ENCODE results near the gene EGFL7. TPM values are rescaled to one million over a fixed set of nuclear protein-coding genes. Genes with fewer than 3 reads are reported as not detected.
A peak's percentile ranks its signal among the peaks of the same experiment; 100 is the strongest.

Gene EGFL7
- polyA plus RNA-seq, 1 of the 3 experiments (the other 2 are of a cell fraction): 43.0 TPM

DNA sequence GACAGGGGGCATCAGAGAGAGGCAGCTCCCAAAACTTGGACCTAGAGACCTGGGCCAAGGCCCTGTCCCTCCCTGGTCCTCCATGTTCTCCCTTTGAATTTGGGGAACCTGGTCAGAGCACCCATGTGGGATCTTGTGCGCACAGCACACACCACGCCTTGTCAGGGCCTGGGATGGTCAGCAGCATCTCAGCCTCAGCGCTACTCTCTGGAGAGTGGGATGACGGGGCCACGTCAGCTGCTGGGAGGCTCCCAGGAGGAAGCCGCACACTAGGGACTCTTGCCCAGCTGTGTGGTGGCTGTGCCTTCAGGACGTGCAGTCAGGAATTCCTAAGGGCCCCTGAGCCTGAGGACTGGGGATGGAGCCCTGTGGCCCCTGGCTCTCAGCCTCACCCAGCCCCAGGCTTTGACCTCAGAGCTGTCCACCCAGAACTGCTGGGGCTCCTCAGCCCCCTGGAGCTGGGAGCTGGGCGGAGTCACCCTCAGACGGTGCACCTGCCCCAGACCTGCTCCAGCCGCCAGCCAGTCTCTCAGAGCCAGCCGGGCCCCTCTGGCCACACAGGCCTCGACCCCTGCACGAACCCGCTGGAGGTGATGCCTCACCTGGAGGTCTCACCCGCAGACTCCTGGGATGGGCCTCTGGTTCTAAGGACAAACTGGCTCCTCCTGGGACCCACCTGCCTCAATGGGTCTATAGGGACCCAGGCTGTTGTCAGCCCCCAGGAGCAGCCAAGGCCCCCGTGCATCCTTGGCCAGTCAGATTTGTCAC lies 38.3 kb upstream of the EGFL7 start:
- Histone ChIP-seq H3K9me3 (no peaks in the 10 kb centered on the region), H3K9me2 (no peaks in the 10 kb centered on the region), H4K20me1 (ENCODE audit: insufficient read depth) (no peaks in the 10 kb centered on the region), H3K4me2 (no peak overlapping the region; the same call in 1 of the 2 replicates), H3K27ac (ENCODE audit: low read depth in 2 of 2, low read length in 1 of 2) (no peak overlapping the region), H3K79me2 (ENCODE audit: insufficient read depth) (no peaks in the 10 kb centered on the region), H3K4me1 (ENCODE audit: control insufficient read depth in 1 of 2, insufficient read depth in 2 of 2, low read depth in 1 of 2, low read length in 1 of 2) (peaks cover 8 to 9% of the 10 kb centered on the region in 2 experiments; a peak in 1 of 4 replicates), H3K9ac (no peak overlapping the region), H2AFZ (ENCODE audit: low read depth) (no peak overlapping the region), H3F3A (replicated peaks; ENCODE audit: insufficient read depth) (no peaks in the 10 kb centered on the region), H3K36me3 (replicated peaks in 1 of 2; ENCODE audit: control insufficient read depth in 1 of 2, insufficient read depth in 2 of 2, low read length in 1 of 2) (no peaks in the 10 kb centered on the region), H3K4me3 (ENCODE audit: low read depth in 2 of 2, low read length in 1 of 2) (no peak overlapping the region), H3K27me3 (ENCODE audit: insufficient read depth) (no peaks in the 10 kb centered on the region)
- POLR2A ChIA-PET: interaction anchor here (0.7 to 1.6 kb wide), 3 partner anchors 20 to 141 kb away, joined by 3 to 8 read pairs (median 3); no protein-coding TSS in a partner anchor
- CTCF ChIA-PET: interaction anchor here (0.8 to 9.0 kb wide), 11 partner anchors 9 to 251 kb away, joined by 3 to 320 read pairs (median 3); partner anchors contain the start of gene CARD9
- DNase-seq: no peak
- TF ChIP-seq YY1 (IDR thresholded peaks at IDR 0.05; ENCODE audit: low read depth): no peak
- no peak for TF ChIP-seq RAD21 (IDR thresholded peaks at IDR 0.05; ENCODE audit: low read length)
- TF ChIP-seq, protein P1, sequence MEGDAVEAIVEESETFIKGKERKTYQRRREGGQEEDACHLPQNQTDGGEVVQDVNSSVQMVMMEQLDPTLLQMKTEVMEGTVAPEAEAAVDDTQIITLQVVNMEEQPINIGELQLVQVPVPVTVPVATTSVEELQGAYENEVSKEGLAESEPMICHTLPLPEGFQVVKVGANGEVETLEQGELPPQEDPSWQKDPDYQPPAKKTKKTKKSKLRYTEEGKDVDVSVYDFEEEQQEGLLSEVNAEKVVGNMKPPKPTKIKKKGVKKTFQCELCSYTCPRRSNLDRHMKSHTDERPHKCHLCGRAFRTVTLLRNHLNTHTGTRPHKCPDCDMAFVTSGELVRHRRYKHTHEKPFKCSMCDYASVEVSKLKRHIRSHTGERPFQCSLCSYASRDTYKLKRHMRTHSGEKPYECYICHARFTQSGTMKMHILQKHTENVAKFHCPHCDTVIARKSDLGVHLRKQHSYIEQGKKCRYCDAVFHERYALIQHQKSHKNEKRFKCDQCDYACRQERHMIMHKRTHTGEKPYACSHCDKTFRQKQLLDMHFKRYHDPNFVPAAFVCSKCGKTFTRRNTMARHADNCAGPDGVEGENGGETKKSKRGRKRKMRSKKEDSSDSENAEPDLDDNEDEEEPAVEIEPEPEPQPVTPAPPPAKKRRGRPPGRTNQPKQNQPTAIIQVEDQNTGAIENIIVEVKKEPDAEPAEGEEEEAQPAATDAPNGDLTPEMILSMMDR (IDR thresholded peaks at IDR 0.05): no peak
- WGBS (ENCODE audit: low lambda C conversion rate): 97% methylated on average over 5 of the region's 16 CpGs

DNA sequence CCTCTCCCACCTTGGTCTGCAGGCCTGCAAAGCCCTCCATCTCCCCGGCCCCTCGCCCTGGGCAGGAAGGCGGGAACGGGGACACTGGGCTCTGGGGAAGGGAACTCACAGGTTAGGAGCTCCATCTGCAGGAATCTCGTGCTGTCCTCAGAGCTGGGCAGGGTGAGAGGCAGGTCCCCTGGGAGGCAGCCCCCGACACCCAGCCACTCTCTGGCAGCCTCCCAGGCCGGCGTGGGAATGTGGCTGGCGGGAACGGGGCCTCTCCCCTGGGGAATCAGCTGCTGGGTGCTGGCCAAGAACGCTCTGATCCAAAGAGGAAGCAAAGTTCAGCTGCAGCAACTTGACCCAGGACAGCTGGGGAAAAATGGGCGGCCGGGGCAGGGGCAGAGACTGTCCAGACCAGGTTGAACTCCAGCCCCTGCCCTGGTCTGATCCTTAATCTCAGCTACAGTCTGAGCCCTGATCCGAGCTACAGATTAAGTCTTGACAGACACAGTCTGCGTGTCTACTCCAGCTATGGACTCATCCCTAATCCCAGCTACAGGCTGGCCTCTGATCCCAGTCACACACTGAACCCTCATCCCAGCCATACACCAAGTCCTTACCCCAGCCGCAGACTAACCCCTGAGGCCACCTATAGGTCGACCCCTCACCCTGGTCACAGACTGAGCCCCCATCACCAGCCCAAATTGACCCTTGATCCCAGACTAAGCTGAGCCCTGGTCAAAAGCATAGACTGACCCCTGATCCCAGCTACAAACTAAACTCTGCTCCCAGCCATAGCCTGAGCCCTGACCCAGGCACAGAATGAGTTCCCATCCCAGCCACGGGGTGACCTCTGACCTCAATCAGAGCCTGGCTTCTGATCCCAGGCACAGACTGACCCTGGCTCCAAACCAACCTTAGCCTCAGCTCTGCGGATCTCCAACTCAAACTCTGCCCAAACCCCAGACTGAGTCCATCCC lies 37.3 kb upstream of the EGFL7 start:
- Histone ChIP-seq H3K4me1 (ENCODE audit: control insufficient read depth in 1 of 2, insufficient read depth in 2 of 2, low read depth in 1 of 2, low read length in 1 of 2) (peaks cover 8 to 9% of the 10 kb centered on the region in 2 experiments; a peak in 1 of 4 replicates), H2AFZ (ENCODE audit: low read depth) (no peak overlapping the region), H3K79me2 (ENCODE audit: insufficient read depth) (no peaks in the 10 kb centered on the region), H3K9me2 (no peaks in the 10 kb centered on the region), H3F3A (replicated peaks; ENCODE audit: insufficient read depth) (no peaks in the 10 kb centered on the region), H3K36me3 (replicated peaks in 1 of 2; ENCODE audit: control insufficient read depth in 1 of 2, insufficient read depth in 2 of 2, low read length in 1 of 2) (no peaks in the 10 kb centered on the region), H3K27ac (ENCODE audit: low read depth in 2 of 2, low read length in 1 of 2) (no peak overlapping the region), H3K4me3 (ENCODE audit: low read depth in 2 of 2, low read length in 1 of 2) (no peak overlapping the region), H3K4me2 (no peak overlapping the region; the same call in 1 of the 2 replicates), H4K20me1 (ENCODE audit: insufficient read depth) (no peaks in the 10 kb centered on the region), H3K9me3 (no peaks in the 10 kb centered on the region), H3K9ac (no peak overlapping the region), H3K27me3 (ENCODE audit: insufficient read depth) (no peaks in the 10 kb centered on the region)
- ChIA-PET CTCF (interaction anchor here (0.7 to 9.0 kb wide), 15 partner anchors 10 to 252 kb away, joined by 3 to 320 read pairs (median 3); partner anchors contain the start of gene CARD9), POLR2A (interaction anchor here (0.9 to 1.6 kb wide), 3 partner anchors 38 to 142 kb away, joined by 3 to 8 read pairs (median 4); no protein-coding TSS in a partner anchor)
- WGBS (ENCODE audit: low lambda C conversion rate): 21% methylated on average over 9 of the region's 19 CpGs
- TF ChIP-seq TEAD4 (IDR thresholded peaks at IDR 0.05; ENCODE audit: borderline replicate concordance, insufficient read depth): no peak
- no peak for TF ChIP-seq RCOR1 (IDR thresholded peaks at IDR 0.05; ENCODE audit: low read length)
- peak; percentile 73 for TF ChIP-seq RAD21 (IDR thresholded peaks at IDR 0.05; ENCODE audit: low read length)
- TF ChIP-seq, protein P2, sequence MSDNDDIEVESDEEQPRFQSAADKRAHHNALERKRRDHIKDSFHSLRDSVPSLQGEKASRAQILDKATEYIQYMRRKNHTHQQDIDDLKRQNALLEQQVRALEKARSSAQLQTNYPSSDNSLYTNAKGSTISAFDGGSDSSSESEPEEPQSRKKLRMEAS (IDR thresholded peaks at IDR 0.05; ENCODE audit: low read depth): no peak
- TF ChIP-seq, protein P3, sequence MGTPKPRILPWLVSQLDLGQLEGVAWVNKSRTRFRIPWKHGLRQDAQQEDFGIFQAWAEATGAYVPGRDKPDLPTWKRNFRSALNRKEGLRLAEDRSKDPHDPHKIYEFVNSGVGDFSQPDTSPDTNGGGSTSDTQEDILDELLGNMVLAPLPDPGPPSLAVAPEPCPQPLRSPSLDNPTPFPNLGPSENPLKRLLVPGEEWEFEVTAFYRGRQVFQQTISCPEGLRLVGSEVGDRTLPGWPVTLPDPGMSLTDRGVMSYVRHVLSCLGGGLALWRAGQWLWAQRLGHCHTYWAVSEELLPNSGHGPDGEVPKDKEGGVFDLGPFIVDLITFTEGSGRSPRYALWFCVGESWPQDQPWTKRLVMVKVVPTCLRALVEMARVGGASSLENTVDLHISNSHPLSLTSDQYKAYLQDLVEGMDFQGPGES (IDR thresholded peaks at IDR 0.05; ENCODE audit: low read depth, low read length): peak; percentile 24; the same call in 1 of the 2 replicates
- TF ChIP-seq, protein P1 (IDR thresholded peaks at IDR 0.05): peak; percentile 48
- TF ChIP-seq SMC3 (IDR thresholded peaks at IDR 0.05; ENCODE audit: low read depth, low read length): peak; percentile 72
- no peak for TF ChIP-seq YY1 (IDR thresholded peaks at IDR 0.05; ENCODE audit: low read depth)
- DNase-seq: peak; percentile 82

Measured in SK-N-SH (cell line).